Activated naive CD4-positive, alpha-beta T cell treated with anti-CD3 and anti-CD28 coated beads, Interleukin-2, amount 50 U/mL, for 16 hours (primary cell): ENCODE measurements around the gene SPATA24.
"Not testable (repeated sequence)": the region's sequence is repeated elsewhere in the genome, so short reads cannot be mapped to it uniquely, and the experiment has no call there.

ENCODE experiments used
- DNase-seq: peaks from one replicate; pipeline ENCODE4 v3.0.0-alpha.2; 2020

Gene SPATA24

DNA sequence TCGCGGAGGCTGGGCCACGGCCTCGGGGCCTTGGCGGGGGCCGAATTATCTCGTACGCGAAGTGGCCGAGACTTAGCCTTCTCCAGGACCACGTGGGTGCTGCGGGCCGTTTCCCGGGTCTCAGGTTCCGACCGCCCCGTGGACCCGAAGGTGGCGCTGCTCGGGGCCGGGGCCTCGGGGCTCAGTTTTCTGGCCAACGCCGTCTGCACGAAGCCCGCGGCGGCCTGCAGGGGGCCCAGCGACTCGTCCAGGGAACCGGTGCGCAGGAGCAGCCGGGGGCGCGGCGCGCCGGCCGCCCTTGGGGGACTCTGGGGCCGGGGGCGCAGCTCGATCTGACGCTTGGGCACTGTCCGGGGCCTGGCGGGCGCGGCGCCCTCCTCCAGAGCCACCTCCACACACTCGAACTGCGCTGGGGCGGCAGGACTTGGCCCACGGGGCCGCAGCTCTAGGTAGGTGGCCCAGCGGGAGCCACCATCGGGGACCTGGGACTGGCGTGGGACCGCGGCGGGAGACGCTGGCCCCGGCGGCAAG lies 9.7 kb downstream of the SPATA24 start:
- peak; percentile 62 for DNase-seq

DNA sequence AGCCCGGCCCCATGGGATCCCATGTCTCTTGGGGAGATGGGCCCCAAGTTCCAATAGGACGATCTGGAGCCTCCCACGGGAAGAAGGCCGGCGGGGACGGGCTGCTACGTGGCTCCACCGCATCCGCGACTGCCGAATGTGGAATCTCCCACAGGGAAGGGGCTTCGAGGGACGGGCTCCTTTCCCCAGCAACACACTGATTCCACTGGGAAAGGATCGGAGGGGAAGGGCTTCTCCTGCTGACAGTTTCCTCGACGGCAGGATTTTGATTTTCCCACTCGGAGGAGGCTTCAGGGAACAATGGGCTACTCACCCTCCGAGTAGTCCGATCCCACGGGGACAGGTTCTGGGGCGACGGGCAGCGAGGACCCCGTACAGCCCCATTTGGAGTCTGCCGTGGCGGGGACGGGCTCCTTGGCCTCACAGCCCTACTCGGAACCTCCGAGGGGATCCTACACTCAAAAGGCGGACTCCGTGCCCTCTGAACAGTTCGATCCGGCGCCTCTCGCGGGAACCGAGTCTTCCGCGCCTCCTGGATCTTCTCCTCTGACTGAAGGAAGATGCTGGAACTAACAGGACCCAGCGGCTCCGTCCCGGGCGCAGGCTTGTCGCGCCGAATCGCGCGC lies 10.3 kb downstream of the SPATA24 start:
- DNase-seq: no peak

DNA sequence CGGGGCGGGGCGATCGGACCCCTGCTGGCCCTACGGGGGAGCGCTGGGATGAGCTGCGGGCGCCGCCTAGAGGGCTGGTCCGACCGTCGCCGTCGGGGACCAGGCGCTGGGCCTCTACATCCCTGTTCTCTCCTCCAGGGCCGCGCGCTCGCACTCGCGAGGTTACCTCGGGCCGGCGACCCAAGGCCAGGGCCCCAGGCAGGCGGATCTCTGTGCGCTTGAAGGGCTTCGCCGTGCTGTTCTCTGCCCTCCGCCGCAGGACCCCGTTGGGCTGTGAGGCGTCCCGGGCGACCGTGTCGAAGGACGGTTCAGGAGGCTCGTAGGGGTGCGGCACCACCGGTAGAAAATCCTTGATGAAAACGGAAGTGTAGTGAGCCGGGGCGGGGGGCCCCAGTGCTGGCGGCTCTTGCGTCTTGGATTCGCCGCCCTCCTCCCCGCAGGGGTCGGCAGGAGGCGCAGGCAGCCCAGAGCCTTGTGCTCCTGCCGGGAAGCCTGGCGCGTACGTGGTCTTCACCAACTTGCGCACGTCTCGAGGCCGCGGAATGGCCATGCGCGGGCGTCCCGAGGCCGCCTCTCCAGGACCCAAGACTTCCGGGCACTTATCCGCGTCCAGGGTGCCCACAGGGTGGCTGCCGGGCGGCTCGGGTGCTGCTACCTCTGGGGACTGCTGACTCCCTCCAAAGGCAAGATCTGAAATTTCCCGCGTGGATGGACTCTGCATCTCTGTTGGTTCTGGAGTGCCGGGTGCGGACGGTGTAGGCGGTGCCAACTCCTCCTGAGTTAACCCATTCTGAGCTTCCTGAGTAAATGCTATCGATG lies 11.0 kb downstream of the SPATA24 start:
- peak; percentile 79 for DNase-seq

DNA sequence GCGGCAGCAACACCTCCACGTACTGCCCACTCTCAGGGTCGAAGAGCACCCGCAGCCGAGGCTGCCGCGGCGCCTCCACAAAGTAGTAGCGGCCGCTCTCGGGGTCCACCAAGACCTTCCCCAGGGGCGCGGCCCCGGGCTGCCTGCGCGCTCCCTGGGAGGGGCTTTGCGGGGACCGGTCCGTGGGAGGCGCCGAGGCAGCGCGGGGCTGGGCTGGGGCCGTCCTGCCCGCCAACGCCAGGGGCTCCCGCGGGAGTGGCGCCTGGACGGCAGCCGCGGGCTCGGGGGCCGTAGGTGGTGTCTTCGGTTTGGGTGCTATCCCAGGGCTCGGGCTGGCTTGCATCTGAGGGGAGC lies 11.6 kb downstream of the SPATA24 start:
- DNase-seq: no peak

DNA sequence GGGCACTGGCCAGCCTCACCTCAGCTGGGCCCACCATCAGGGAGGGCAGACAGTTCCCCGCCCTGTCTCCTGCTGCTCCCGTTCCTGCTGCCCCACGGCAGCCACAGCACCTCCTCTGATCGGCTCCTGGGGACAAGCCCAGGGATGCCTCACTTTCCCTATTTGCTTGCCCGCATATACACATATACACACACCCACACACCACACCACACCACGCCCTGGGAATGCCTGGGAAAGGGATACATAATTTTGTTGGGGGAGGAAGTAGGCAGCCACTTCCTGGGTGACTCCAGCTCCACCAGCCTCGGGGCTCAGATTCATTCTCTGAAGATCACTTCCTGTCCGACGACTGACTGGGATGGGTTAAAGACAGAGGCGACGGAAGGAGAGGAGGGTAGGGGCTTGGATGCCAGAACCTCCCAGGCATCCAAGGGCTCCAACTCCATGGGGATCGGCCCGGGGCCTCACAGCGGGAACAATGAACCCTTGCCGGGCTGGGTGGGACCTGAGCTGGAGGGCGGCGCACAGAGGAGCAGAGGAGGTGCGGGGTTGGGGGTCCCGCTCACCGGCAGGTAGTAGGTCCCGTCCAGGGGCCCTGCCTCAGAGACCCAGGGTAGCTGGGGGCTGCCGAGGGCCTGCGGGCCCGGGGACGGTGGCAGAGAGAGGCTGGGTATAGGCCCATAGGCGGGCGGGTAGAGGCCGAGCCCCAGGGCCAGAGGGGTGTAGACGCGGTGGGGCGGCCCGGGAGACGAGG lies 12.1 kb downstream of the SPATA24 start:
- DNase-seq: no peak

DNA sequence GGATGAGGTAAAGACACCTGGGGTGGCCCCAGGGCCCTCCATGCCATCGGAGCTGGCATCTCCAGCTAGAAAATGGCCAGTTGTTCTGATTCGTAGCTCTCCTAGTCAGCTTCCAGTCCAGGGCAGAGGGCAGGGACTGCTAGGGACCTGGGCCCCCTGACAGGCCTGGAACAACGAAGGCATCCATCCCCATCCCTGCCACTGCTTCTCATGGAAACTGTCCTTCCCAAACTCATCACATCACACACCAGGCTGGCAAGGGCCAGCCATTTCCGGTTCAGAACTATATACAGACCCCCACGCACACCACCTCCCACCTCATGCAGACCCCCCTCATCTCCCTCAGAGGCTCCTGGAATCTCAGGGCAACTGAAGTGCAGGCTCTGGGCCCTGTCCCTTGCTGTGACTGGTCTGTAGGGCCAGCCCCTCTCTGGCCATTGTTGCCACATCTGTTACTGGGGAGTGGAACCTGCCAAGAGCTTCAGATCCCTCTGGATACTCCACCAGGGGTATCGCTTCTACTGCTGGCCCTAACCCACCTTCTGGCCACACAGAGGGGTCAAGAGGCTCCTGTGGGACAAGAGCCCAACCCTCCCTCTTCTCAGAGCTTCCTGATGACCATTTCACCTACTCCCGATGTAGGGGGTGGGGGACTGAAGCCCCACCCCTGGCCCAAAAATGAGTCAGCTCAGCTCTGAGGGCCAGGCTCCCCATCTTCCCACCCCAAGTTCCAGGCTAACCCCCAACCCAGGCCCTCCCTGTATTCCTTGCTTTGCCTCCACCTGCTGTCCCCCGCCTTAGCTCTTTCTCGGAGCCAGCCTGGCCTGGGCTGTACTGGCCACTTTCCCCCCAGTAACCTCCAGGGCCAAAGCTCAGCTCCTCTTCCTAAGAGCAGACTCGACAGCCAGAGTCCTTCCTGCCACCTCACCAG lies 13.0 kb downstream of the SPATA24 start:
- no peak for DNase-seq

DNA sequence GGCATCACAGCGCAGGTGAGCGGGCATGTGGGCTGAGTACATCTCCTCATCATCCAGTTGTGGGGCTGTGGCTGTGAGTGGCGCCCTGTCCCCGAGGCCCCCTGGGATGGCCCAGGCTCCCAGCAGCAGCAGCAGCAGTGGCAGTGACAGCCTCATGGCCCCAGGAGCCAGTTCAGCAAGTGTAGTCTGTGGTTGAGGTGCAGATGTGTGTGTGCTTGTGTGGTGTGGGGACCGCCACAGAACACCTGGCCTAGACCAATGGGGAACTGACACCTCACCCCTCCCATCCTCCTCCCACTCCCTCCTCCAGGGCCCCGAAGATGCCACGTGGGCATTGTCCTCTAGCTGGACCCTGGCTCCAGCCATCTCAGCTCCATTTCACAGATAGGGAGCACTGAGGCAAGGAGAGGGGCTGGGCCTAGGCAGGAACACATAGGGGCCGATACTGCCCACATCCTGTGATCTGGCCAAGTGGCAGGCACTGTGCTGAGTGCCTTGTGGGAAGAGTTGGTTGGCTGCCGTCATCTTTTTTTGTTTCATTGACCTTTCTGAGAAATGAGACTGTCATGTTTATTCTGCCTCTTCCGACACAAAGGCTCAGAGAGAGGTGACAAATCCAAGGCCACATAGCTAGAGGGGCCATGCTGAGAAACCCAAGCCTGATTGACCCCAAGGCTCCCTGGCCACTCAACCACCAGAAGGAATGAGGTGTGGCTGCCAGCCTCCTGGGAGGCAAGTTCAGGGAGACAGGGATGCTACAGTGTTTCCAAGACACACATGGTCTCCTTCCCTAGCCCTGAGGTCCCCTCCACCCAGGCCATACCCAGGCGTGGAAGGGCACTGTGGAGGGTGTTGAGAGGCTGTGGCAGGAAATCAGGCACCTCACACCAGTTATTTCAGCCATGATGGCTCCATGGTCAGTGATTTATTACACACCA lies 13.9 kb downstream of the SPATA24 start, which contains the start of gene MZB1:
MZB1 (minus strand) TSS at position 213 of the 938 bp plus-strand sequence; CDS start at position 156, 57 bp downstream.
- no peak for DNase-seq

DNA sequence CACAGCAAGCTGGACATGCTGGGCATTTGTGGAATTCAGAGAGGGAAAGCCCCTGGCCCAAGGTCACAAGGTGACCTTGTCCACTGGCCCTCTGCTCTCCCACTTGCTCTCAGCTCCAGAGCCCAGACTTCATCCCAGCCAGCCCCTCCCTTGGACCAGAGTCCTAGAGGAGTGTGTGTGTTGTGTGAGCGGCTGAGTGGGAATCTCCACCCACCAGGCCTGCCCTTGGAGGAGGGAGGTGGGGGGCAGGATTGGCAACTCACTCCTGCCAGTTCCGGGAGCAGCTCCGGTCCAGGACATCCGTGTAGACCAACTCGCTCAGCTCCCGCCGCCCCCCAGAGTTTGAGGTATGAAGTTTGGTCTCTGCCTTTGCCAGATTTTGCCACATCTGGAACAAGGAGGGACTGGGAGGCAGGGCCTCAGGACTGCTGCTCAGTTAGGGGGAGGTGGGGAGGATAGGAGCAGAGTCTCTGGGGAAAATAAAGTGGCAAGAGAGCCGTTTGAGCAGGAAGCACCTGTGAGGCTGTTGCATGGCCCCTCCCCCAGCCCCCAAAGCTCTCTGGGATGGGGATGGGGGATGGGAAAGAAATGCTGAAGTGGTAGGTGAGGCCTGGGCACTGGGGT lies 15.6 kb downstream of the SPATA24 start:
- DNase-seq: no peak

DNA sequence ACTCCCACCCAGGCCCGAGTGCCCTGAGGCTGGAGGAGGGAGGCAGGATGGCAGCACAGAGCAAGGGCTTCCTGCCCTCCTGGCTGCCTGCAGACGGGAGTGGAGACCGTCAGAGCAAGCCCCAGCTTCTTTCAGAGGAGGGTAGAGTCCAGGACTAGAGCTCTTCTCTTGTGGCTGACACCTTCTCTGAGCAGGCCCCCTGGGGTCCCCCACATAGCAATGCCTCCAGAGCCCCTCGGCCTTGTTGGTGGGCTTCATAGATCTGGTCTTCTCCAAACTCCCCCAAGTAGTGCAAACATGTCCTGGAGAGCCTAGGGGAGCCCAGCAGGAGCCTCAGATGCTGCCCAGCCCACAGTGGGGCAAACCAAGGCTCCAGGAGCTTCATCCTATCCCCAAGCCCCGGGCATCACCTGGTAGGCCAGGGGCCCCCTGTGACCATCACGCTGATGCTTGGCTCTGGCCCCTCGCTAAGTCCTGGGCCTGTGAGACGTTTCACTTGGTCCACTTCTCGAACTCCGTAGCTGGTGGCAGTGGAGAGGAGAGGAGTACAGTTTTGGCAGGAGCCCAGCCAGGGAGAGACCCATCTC lies 16.2 kb downstream of the SPATA24 start:
- DNase-seq: no peak

DNA sequence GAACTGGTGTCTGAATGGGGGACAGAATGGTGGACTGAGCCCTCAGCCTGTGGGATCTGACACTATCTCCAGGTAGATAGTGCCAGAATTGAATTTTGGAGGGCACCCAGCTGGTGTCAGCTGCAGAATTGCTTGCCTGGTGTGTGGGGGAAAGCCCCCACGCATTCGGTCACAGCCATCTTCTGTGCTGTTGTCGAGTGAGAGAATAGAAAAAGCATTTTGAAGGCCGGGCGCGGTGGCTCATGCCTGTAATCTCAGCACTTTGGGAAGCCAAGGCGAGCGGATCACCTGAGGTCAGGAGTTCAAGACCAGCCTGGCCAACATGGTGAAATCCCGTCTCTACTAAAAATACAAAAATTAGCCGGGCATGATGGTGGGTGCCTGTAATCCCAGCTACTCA lies 16.9 kb downstream of the SPATA24 start:
- DNase-seq: not testable (repeated sequence)

DNA sequence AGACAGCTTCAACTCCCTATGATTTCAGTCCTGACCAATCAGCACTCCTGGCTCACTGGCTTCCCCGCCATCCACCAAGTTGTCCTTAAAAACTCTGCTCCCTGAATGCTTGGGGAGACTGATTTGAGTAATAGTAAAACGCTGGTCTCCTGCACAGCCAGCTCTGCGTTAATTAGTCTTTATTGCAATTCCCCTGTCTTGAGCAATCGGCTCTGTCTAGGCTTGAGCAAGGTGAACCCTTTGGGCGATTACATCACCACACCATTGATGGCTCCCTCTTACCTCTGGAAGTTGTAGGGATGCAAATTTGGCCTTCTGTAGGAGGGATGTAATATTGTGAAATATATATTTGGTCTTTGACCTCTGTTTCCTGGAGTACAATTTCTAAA lies 17.8 kb downstream of the SPATA24 start:
- DNase-seq: no peak

DNA sequence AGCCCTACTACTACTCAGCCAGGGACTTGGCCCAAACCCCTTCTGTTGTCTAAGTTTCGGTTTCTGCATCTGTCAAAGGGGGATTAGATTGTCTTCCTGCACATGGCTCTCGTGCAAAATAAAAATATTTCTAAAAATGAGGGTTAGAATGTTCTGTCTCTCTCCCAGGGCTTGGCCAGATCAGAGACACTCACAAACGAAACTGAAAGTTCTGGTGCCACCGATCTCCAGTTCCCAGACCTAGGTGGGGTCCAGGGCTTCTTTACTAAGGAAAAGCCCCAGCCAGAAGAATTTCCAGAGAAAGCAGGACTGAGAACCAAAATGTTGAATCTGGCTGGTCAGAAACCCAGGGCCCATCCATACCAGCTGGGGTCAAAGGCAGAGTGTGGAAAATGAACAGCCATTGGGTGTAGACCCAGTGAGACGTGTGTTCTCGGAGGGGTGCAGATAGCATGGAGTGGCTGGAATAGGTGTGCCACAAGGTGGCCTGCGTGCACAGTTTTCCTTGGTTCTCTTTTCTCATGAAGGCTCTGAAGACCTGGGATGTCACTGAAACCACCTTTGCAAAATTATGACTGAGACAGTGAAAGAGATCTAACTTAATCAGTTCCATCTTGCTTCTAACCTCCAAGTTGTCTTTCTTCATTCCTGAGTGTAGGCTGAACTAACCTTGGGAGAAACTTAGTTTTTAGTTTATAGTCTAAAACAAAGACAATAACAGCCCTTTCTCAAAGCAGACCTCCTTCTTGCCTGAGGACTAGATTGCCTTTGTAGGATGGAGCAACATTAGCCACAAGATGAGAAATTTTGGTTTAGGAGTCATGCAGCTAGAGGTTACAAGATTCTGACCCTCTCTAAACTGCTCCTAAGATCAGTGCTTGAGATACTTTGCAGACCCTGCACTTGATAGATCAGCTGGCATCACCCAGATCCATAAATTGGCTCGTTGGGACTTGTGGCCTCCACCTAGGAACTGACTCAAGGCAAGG lies 18.5 kb downstream of the SPATA24 start:
- no peak for DNase-seq

DNA sequence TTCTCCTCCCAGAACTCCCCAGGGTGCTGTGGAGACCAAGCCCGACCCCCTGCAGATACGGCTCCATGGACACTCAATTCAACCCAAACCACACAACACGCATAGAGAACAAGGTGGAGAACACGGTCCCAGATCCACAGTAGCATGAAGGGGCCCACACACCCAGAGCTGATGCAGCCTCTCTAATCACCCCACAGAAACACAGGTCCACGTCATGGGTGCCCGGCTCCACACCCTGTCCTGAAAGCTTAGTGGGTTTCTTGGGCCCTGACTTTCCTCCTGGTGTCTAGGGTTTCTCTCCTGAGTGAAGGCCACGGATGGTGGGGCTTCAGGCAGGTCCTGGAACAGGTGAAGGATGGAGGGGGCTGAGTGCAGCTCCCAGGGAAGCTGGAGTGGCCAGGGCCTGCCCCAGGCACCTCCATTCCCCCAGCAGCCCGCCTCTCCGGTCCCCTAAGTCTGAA lies 19.3 kb downstream of the SPATA24 start:
- DNase-seq: no peak

DNA sequence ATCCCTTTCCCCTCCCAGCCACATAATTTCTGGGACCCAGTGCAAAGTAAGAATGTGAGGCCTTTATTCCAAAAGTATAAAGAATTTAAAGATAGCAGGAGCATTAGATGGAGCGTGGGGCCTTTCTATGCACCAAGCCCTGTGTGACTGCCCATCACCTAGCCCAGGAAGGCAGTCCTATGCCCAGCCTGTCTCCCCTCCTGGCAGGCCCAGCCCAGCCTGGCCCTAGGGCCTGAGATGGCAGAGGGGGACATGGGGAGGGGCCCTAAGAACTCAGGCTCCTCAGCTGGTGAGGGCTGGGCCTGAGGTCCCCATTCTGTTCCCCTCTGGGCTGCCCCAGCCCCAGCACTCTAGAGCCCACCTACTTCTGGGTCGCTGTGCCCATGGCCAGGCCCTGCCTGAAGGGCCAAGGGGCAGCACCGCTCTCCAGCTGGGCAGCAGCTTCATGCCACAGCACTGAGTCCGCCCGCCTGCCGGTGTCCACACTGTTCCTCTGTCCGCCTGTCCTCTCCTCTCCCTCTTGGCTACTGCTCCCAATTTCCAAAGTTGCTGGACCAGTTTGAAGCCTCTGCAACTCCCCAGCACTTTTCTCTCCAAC lies 19.8 kb downstream of the SPATA24 start:
- DNase-seq: no peak

DNA sequence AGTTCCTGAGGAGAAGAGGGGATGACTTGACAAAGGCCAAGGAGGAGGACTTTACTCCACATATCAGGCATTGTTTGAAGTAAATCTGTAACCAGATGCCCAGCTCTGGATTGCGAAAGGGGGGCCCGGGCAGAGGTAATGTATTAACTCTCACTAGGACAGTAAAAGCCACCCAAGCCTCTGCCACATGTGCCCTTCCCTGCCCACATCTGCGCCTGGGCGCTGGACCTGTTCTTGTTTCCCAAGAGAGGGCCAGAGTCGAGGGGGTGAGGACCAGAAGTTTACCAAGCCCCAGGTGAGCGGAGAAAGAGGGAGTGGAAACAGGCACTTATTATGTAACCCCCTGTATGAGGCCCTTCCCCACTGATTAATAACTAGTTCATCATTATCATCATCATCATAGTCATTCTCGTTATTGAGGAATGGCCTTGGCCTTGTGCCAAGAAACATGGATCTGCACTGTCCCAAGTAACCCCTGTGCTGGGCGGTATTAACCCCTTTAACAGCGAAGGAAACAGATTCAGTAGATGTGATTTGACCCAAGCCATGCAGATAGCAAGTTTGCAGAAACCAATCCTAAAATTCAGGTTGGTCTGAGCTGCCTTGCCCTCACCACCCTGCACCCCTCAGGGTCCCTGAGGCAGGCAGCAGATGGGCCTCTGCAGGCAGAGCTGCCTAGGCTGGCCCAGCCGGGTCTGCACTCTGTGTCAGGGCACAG lies 20.5 kb downstream of the SPATA24 start, which contains the start of gene SLC23A1:
SLC23A1 (minus strand) TSS at position 23 of the 718 bp plus-strand sequence. CDS start 44 bp downstream, outside the sequence.
- no peak for DNase-seq

DNA sequence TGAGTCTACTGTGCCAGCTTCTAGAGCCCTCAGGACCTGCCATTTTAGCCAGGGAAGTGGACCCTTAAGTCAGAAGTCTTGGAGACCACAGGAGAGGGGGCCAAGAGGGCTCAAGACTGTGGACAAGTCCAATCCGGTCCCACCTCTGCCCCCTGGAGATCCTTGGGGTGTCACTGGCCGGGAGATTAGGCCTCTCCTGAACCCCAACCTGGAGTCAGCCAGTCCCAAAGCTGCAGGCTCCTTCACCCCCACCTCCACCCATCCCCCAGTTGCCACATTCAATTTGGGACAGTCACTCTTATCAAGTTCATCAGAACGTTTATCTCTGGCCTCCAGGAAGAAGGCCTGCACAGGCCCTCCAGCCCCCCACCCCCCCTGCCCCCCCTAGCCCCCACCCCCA lies 21.1 kb downstream of the SPATA24 start:
- DNase-seq: no peak
